SK-N-SH (cell line): ENCODE results near the gene ATF6.

ENCODE experiments used
- GABPA ChIP-seq: IDR thresholded peaks from 2 replicates; pipeline ENCODE4 v1.4.0; 2012; ENCODE audit warnings: low read depth, mild to moderate bottlenecking
- POLR2AphosphoS5 ChIP-seq: IDR thresholded peaks from 2 replicates; pipeline ENCODE4 v1.6.1; 2012; ENCODE audit warnings: low read depth, low read length

- TF ChIP-seq POLR2AphosphoS5 (no peak), GABPA (no peak)
These were observed 98.5 kb downstream of the ATF6 start for GRCh38 chr1:161864577-161864976.
